Placental epithelial cell (primary cell): Measurements from ENCODE around the gene ZBTB26. TPM values are rescaled to one million over a fixed set of nuclear protein-coding genes. Genes with fewer than 3 reads are reported as not detected.

Experiments used
- small RNA-seq: library from RNA; depleted of rRNA; stranded (forward); fragments of <200 nt; gene quantifications from one replicate; pipeline ENCODE3, GENCODE V24; 2012
- total RNA-seq: library from RNA; depleted of rRNA; stranded (reverse); fragments of >200 nt; gene quantifications from 2 replicates; pipeline ENCODE4 v1.2.3, GENCODE V29; 2012

ZBTB26 gene, protein sequence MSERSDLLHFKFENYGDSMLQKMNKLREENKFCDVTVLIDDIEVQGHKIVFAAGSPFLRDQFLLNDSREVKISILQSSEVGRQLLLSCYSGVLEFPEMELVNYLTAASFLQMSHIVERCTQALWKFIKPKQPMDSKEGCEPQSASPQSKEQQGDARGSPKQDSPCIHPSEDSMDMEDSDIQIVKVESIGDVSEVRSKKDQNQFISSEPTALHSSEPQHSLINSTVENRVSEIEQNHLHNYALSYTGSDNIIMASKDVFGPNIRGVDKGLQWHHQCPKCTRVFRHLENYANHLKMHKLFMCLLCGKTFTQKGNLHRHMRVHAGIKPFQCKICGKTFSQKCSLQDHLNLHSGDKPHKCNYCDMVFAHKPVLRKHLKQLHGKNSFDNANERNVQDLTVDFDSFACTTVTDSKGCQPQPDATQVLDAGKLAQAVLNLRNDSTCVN
- 2.5 and 3.5 TPM in 2 replicates for total RNA-seq

GRCh38 chr9:122931226-122932121, at the start of gene ZBTB26:
TSS of gene ZBTB26 (minus strand) at chr9:122931512. CDS start at chr9:122919934, 11,578 bp downstream.

GRCh38 chr9:122940749-122941581, 9.7 kb upstream of the ZBTB26 start, which contains the start of gene RABGAP1:
TSS of gene RABGAP1 (plus strand) at chr9:122941020. CDS start at chr9:122957060, 16,040 bp downstream.

GRCh38 chr9:122912964-122913673, 18.2 kb downstream of the ZBTB26 start, which contains the start of gene ZBTB6:
TSS of gene ZBTB6 (minus strand) at chr9:122913323. CDS start at chr9:122912072, 1,251 bp downstream.

GRCh38 chr9:122904823-122905710, 26.2 kb downstream of the ZBTB26 start, which contains the start of gene RC3H2:
TSS of gene RC3H2 (minus strand) at chr9:122905359. CDS start at chr9:122897509, 7,850 bp downstream.

Small RNA genes within 50 kb of the gene (small RNA-seq; reads per million reads assigned to genes)
- gene RNY1P15 (not detected), gene SNORD90 (176 reads per million, percentile 99 among the genes with 10 or more reads in this experiment)

Other genes with a start within 250 kb of the ZBTB26 start
- gene OR1L4, start 207.5 kb downstream of the ZBTB26 start, total RNA-seq: not detected in 2 replicates
- not detected in 2 replicates for gene OR1L6, start 189.2 kb downstream of the ZBTB26 start, total RNA-seq
- gene OR5C1, start 142.6 kb downstream of the ZBTB26 start, total RNA-seq: not detected in 2 replicates
- gene OR1K1, start 131.4 kb downstream of the ZBTB26 start, total RNA-seq: not detected in 2 replicates
- 27.9 and 33.0 TPM in 2 replicates for gene PDCL, start 102.9 kb downstream of the ZBTB26 start, total RNA-seq
- gene RC3H2, start 26.2 kb downstream of the ZBTB26 start, total RNA-seq: 35.3 and 38.3 TPM in 2 replicates
- 10.6 and 16.2 TPM in 2 replicates for gene ZBTB6, start 18.2 kb downstream of the ZBTB26 start, total RNA-seq
- gene RABGAP1, start 9.5 kb upstream of the ZBTB26 start, total RNA-seq: 63.1 and 71.1 TPM in 2 replicates
- 1.8 and 3.5 TPM in 2 replicates for gene GPR21, start 102.2 kb upstream of the ZBTB26 start, total RNA-seq